MCF 10A (cell line): ENCODE results near the gene DSC1. TPM values are rescaled to one million over a fixed set of nuclear protein-coding genes. Genes with fewer than 3 reads are reported as not detected.

ENCODE experiments used
- BruUV-seq: library from RNA; stranded (reverse); fragments of 400-500 nt; replicated peaks from 2 replicates; lab custom pipeline; 2021; lab: Mats Ljungman, UMichigan
- CTCF ChIA-PET: fragments of 300-600 bp; sonication (Branson Sonifier 250); formaldehyde crosslinking; extraction: SDS; loops from one replicate; lab custom pipeline; 2021; ENCODE audit warnings: antibody characterized with exemption, inconsistent platforms; lab: Yijun Ruan, JAX
- POLR2A ChIA-PET: fragments of 300-600, 350-650 bp; sonication (Branson Sonifier 250); formaldehyde crosslinking; extraction: SDS; loops from one replicate; lab custom pipeline; 2020; ENCODE audit warnings: antibody characterized with exemption, inconsistent platforms; lab: Yijun Ruan, JAX
- DNase-seq: peaks from one replicate; pipeline ENCODE4 v3.0.0-alpha.2; 2018; ENCODE audit not compliant: unreplicated experiment
- H3K27ac Mint-ChIP-seq: one replicate; pipeline ENCODE4 v1.8.0; 2022; ENCODE audit warnings: mild to moderate bottlenecking, low read depth, mixed read lengths; ENCODE audit not compliant: unreplicated experiment
- H3K27me3 Mint-ChIP-seq: one replicate; pipeline ENCODE4 v1.8.0; 2022; ENCODE audit warnings: mixed read lengths; ENCODE audit not compliant: insufficient read depth, unreplicated experiment
- H3K36me3 Mint-ChIP-seq: one replicate; pipeline ENCODE4 v1.8.0; 2022; ENCODE audit warnings: mild to moderate bottlenecking, moderate library complexity, mixed read lengths; ENCODE audit not compliant: insufficient read depth, unreplicated experiment
- H3K4me1 Mint-ChIP-seq: one replicate; pipeline ENCODE4 v1.8.0; 2022; ENCODE audit warnings: mixed read lengths; ENCODE audit not compliant: insufficient read depth, unreplicated experiment
- H3K4me3 Mint-ChIP-seq: one replicate; pipeline ENCODE4 v1.8.0; 2022; ENCODE audit warnings: mild to moderate bottlenecking, moderate library complexity, mixed read lengths; ENCODE audit not compliant: unreplicated experiment
- H3K9me3 Mint-ChIP-seq: one replicate; pipeline ENCODE4 v1.8.0; 2022; ENCODE audit warnings: mixed read lengths; ENCODE audit not compliant: unreplicated experiment
- CTCF ChIP-seq: fragments of 200-600 bp; IDR thresholded peaks from one replicate; pipeline ENCODE4 v1.8.0; 2022; ENCODE audit warnings: antibody characterized with exemption, mild to moderate bottlenecking; ENCODE audit not compliant: unreplicated experiment
- intact Hi-C: fragments of 100-400 bp; cut with micrococcal nuclease; formaldehyde crosslinking; loops from 2 replicates; pipeline ENCODE4 v1.14.1; 2022
- total RNA-seq: library from RNA; stranded (reverse); gene quantifications from 2 replicates; pipeline ENCODE4 v1.2.3, GENCODE V29; 2022

The DSC1 gene
- total RNA-seq, 1 experiment from 2014 or later, result not detected

GRCh38 chr18:31104444-31104843 is 58.2 kb downstream of the DSC1 start:
- no peak overlapping the region for H3K4me3 Mint-ChIP-seq
- no peaks in the 10 kb centered on the region for H3K27me3 Mint-ChIP-seq
- H3K4me1 Mint-ChIP-seq, result peaks cover 21% of the 10 kb centered on the region
- no peak for TF ChIP-seq CTCF
- no peaks in the 10 kb centered on the region for H3K9me3 Mint-ChIP-seq
- BruUV-seq, result no TSS peak
- H3K27ac Mint-ChIP-seq, result no peak overlapping the region
- no peaks in the 10 kb centered on the region for H3K36me3 Mint-ChIP-seq
- intact Hi-C loops, result loop anchor here (5.0 to 10.0 kb wide), 2 partner anchors 138 to 320 kb away; no protein-coding TSS in a partner anchor
- DNase-seq, result no peak
- ChIA-PET POLR2A (interaction anchor here (0.6 to 9.4 kb wide), 8 partner anchors 10 to 140 kb away, joined by 3 to 221 read pairs (median 12); partner anchors contain the start of gene DSC3), CTCF (interaction anchor here (0.5 to 0.7 kb wide), 3 partner anchors 126 to 1002 kb away, joined by 4 to 6 read pairs (median 5); no protein-coding TSS in a partner anchor)

- no TSS peak for BruUV-seq
- no peak for DNase-seq
- Mint-ChIP-seq H3K4me3 (no peak overlapping the region), H3K27ac (no peak overlapping the region), H3K4me1 (peaks cover 30% of the 10 kb centered on the region), H3K36me3 (no peaks in the 10 kb centered on the region), H3K27me3 (no peaks in the 10 kb centered on the region), H3K9me3 (no peaks in the 10 kb centered on the region)
- intact Hi-C loops, result loop anchor here (5.0 to 10.0 kb wide), 2 partner anchors 139 to 321 kb away; no protein-coding TSS in a partner anchor
- TF ChIP-seq CTCF, result no peak
- POLR2A ChIA-PET, result interaction anchor here (0.6 to 9.4 kb wide), 23 partner anchors 15 to 394 kb away, joined by 3 to 221 read pairs (median 5); partner anchors contain the start of gene DSC3
- CTCF ChIA-PET, result interaction anchor here (0.6 to 0.9 kb wide), 4 partner anchors 100 to 743 kb away, joined by 3 to 4 read pairs (median 3); no protein-coding TSS in a partner anchor
Observed at GRCh38 chr18:31103423-31103822, 59.2 kb downstream of the DSC1 start.

- no peak overlapping the region for H3K27ac Mint-ChIP-seq
- peak; percentile 38 for DNase-seq
- H3K36me3 Mint-ChIP-seq, result no peaks in the 10 kb centered on the region
- peak overlapping the region; percentile 82 for H3K4me3 Mint-ChIP-seq
- no peaks in the 10 kb centered on the region for H3K27me3 Mint-ChIP-seq
- BruUV-seq, result no TSS peak
- CTCF ChIA-PET, result interaction anchor here (0.8 to 1.0 kb wide), 3 partner anchors 103 to 169 kb away, joined by 3 to 4 read pairs (median 3); no protein-coding TSS in a partner anchor
- intact Hi-C loops, result loop anchor here (5.0 to 10.0 kb wide), 2 partner anchors 139 to 322 kb away; no protein-coding TSS in a partner anchor
- no peak for TF ChIP-seq CTCF
- H3K9me3 Mint-ChIP-seq, result no peaks in the 10 kb centered on the region
- POLR2A ChIA-PET, result interaction anchor here (0.6 to 9.4 kb wide), 22 partner anchors 14 to 393 kb away, joined by 3 to 221 read pairs (median 5); partner anchors contain the start of gene DSC3
- H3K4me1 Mint-ChIP-seq, result peaks cover 30% of the 10 kb centered on the region
Observed at GRCh38 chr18:31102941-31103340, 59.7 kb downstream of the DSC1 start.

- no peak for TF ChIP-seq CTCF
- H3K4me1 Mint-ChIP-seq, result peaks cover 30% of the 10 kb centered on the region
- BruUV-seq, result no TSS peak
- H3K36me3 Mint-ChIP-seq, result no peaks in the 10 kb centered on the region
- peak within 1 kb of the TSS; percentile 81 for H3K27ac Mint-ChIP-seq
- no peaks in the 10 kb centered on the region for H3K27me3 Mint-ChIP-seq
- peak; percentile 52 for DNase-seq
- CTCF ChIA-PET, result interaction anchor here (0.6 to 1.0 kb wide), 2 partner anchors 139 to 147 kb away, joined by 3 read pairs; no protein-coding TSS in a partner anchor
- POLR2A ChIA-PET, result interaction anchor here (0.6 to 9.4 kb wide), 30 partner anchors 11 to 408 kb away, joined by 3 to 221 read pairs (median 5); partner anchors contain the start of genes DSC3 and DSG3
- intact Hi-C loops, result loop anchor here (5.0 to 10.0 kb wide), 2 partner anchors 140 to 323 kb away; no protein-coding TSS in a partner anchor
- H3K9me3 Mint-ChIP-seq, result no peaks in the 10 kb centered on the region
- peak within 1 kb of the TSS; percentile 82 for H3K4me3 Mint-ChIP-seq
Observed at GRCh38 chr18:31102025-31102684, 60.5 kb downstream of the DSC1 start, which contains the start of gene DSC2. DSC2 (minus strand) TSS chr18:31102421; CDS start chr18:31101971, 450 bp downstream.
